H54 (cell line): ENCODE data around the gene PRKAR1A.

Experiments used
- DNase-seq: peaks from one replicate; pipeline ENCODE4 v3.0.0; 2011; ENCODE audit warnings: low spot score, mixed read lengths; ENCODE audit not compliant: insufficient read length
- FAIRE-seq: peaks from 3 replicates; lab custom pipeline; 2011; peaks lifted over from hg19 to GRCh38; lab: Jason Lieb, UNC
- POLR2A ChIP-seq: IDR thresholded peaks from 2 replicates; pipeline ENCODE4 v1.6.1; 2011; ENCODE audit warnings: low read depth, mild to moderate bottlenecking, low read length

Gene PRKAR1A

GRCh38 chr17:68600067-68600930 lies 88.1 kb downstream of the PRKAR1A start:
- TF ChIP-seq POLR2A, result no peak
- DNase-seq (no peak), FAIRE-seq (no peak)
